ENCODE data around the gene SPTY2D1. TPM values are rescaled to one million over a fixed set of nuclear protein-coding genes. Genes with fewer than 3 reads are reported as not detected.

The SPTY2D1 gene
- total RNA-seq, 1 experiment from 2014 or later, result 11.1 TPM

DNA sequence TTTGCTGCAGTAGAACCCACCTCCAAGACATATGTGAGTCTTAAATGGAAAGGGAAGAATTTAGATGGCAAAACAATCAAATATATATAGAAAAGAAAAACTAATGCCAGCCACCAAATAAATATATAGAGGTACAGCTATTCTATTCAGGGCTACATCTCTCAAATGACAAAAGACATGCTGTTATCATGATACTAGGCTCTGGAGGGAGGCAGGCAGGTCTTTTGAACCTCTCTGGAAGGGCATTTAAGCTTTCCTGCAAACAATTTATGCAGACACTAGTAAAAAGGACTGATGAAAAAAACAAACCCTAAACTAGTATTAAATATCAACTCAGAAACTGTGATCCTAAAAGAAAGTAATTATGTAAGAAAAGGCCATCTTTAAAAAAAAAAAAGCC is 70.0 kb downstream of the SPTY2D1 start:
- Histone ChIP-seq H3K4me2 (ENCODE audit: low read depth, low read length, poor library complexity, severe bottlenecking) (no peak overlapping the region), H4K20me1 (ENCODE audit: insufficient read depth, low read depth, low read length) (no peaks in the 10 kb centered on the region)
- DNase-seq, result no peak

DNA sequence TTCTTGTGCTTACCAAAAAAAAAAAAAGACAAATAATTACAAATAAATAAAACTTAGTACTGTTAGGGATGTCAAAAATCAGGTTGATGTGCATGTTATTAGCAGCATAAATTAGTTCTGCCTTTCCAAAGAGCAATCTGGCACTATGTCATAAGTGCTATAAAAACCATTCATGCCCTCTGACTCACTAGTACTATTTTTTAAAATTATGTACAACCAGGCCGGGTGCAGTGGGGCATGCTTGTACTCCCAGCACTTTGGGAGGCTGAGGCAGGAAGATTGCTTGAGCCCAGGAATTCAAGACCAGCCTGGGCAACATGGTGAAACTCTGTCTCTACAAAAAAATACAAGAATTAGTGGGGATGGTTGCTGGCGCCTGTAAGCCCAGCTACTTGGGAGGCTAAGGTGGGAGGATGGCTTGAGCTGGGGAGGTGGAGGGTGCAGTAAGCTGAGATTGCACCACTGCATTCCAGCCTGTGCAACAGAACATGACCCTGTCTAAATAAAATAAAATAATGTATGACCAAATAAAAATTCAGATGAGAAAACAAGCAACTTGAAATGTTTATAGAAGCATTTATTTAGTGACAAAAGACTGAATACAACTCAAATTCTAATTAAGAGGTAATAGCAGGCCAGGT is 70.9 kb downstream of the SPTY2D1 start:
- Histone ChIP-seq H3K9ac (ENCODE audit: low read length) (no peak overlapping the region), H4K20me1 (ENCODE audit: insufficient read depth, low read depth, low read length) (no peaks in the 10 kb centered on the region), H3K79me2 (ENCODE audit: low read length) (no peaks in the 10 kb centered on the region), H3K27ac (ENCODE audit: low read length) (no peak overlapping the region), H3K4me2 (ENCODE audit: low read depth, low read length, poor library complexity, severe bottlenecking) (no peak overlapping the region), H3K4me1 (ENCODE audit: low read length) (no peaks in the 10 kb centered on the region), H3K9me2 (replicated peaks; ENCODE audit: insufficient read depth, low read length) (no peaks in the 10 kb centered on the region), H3K36me3 (ENCODE audit: insufficient read depth, low read length) (peaks cover 3% of the 10 kb centered on the region; the same call in 1 of the 2 replicates), H2AFZ (ENCODE audit: low read length) (no peak overlapping the region), H3K27me3 (ENCODE audit: low read length) (no peaks in the 10 kb centered on the region), H3K9me3 (ENCODE audit: low read length) (no peaks in the 10 kb centered on the region), H3K4me3 (ENCODE audit: low read length) (no peak overlapping the region)
- DNase-seq, result no peak

More for the DNA sequence above, 70.0 kb downstream of the SPTY2D1 start:
- H3K79me2 ChIP-seq (ENCODE audit: low read length), result no peaks in the 10 kb centered on the region
- H3K9me2 ChIP-seq (replicated peaks; ENCODE audit: insufficient read depth, low read length), result no peaks in the 10 kb centered on the region
- H3K36me3 ChIP-seq (ENCODE audit: insufficient read depth, low read length), result peaks cover 3% of the 10 kb centered on the region; the same call in 1 of the 2 replicates
- no peak overlapping the region for H3K9ac ChIP-seq (ENCODE audit: low read length)
- no peak overlapping the region for H3K4me3 ChIP-seq (ENCODE audit: low read length)
- H3K27ac ChIP-seq (ENCODE audit: low read length), result no peak overlapping the region
- no peak overlapping the region for H2AFZ ChIP-seq (ENCODE audit: low read length)
- H3K4me1 ChIP-seq (ENCODE audit: low read length), result no peaks in the 10 kb centered on the region
- H3K9me3 ChIP-seq (ENCODE audit: low read length), result no peaks in the 10 kb centered on the region
- H3K27me3 ChIP-seq (ENCODE audit: low read length), result no peaks in the 10 kb centered on the region

Other genes starting within 250 kb of the SPTY2D1 start
- gene LDHA, start 239.8 kb downstream of the SPTY2D1 start, total RNA-seq (2014; rRNA removed; shearing (Covaris generic); ENCODE audit: low replicate concordance), result 586 and 711 TPM in 2 replicates
- not detected in 2 replicates for gene LDHC, start 222.0 kb downstream of the SPTY2D1 start, total RNA-seq (2014; rRNA removed; shearing (Covaris generic); ENCODE audit: low replicate concordance)
- gene LDHAL6A, start 178.5 kb downstream of the SPTY2D1 start, total RNA-seq (2014; rRNA removed; shearing (Covaris generic); ENCODE audit: low replicate concordance), result not detected in 2 replicates
- gene TSG101, start 107.4 kb downstream of the SPTY2D1 start, total RNA-seq (2014; rRNA removed; shearing (Covaris generic); ENCODE audit: low replicate concordance), result 54.2 and 105 TPM in 2 replicates
- gene UEVLD, start 45.6 kb downstream of the SPTY2D1 start, total RNA-seq (2014; rRNA removed; shearing (Covaris generic); ENCODE audit: low replicate concordance), result 10.4 and 14.8 TPM in 2 replicates
- 1.2 TPM in 1 of 2 replicates, not detected in the other for gene MISFA, start 34.6 kb downstream of the SPTY2D1 start, total RNA-seq (2014; rRNA removed; shearing (Covaris generic); ENCODE audit: low replicate concordance)
- 0.14 and 0.45 TPM in 2 replicates for gene TMEM86A, start 64.4 kb upstream of the SPTY2D1 start, total RNA-seq (2014; rRNA removed; shearing (Covaris generic); ENCODE audit: low replicate concordance)
- gene IGSF22, start 91.8 kb upstream of the SPTY2D1 start, total RNA-seq (2014; rRNA removed; shearing (Covaris generic); ENCODE audit: low replicate concordance), result not detected in 2 replicates
- gene PTPN5, start 157.5 kb upstream of the SPTY2D1 start, total RNA-seq (2014; rRNA removed; shearing (Covaris generic); ENCODE audit: low replicate concordance), result not detected in 2 replicates

All from Karpas-422 (cell line).